Caco-2 (cell line): Measurements from ENCODE around the gene MILR1. TPM values are rescaled to one million over a fixed set of nuclear protein-coding genes. Genes with fewer than 3 reads are reported as not detected.

Experiments used
- BruUV-seq: library from RNA; stranded (reverse); fragments of 400-500 nt; replicated peaks from 2 replicates; lab custom pipeline; 2021; lab: Mats Ljungman, UMichigan
- CTCF ChIA-PET: fragments of 300-600 bp; sonication (Branson Sonifier 250); formaldehyde crosslinking; loops from one replicate; lab custom pipeline; 2022; ENCODE audit warnings: antibody characterized with exemption; lab: Charles Lee
- POLR2A ChIA-PET: fragments of 300-600 bp; sonication (Branson Sonifier 250); formaldehyde crosslinking; loops from one replicate; lab custom pipeline; 2022; ENCODE audit warnings: antibody characterized with exemption; lab: Charles Lee
- DNase-seq, 2 experiments: peaks; one replicate each; pipeline versions ENCODE4 v3.0.0 to v3.0.0-alpha.2; 2020 to 2022
- H3K27me3 ChIP-seq: replicated peaks from 2 replicates; pipeline ENCODE4 v1.6.0; 2011; ENCODE audit warnings: low read length; ENCODE audit not compliant: control insufficient read depth, insufficient read depth
- H3K36me3 ChIP-seq: 2 replicates; pipeline ENCODE4 v1.5.1; 2011; ENCODE audit warnings: low read length; ENCODE audit not compliant: control insufficient read depth, insufficient read depth
- H3K4me1 ChIP-seq: fragments of 250-450 bp; sonication (Bioruptor Pico); 2 replicates; pipeline ENCODE4 v1.5.1; 2020; ENCODE audit warnings: mild to moderate bottlenecking
- H3K4me3 ChIP-seq: 2 replicates; pipeline ENCODE4 v1.5.1; 2011; ENCODE audit warnings: low read depth, mild to moderate bottlenecking, control low read depth, low read length
- H3K9me3 ChIP-seq: fragments of 250-450 bp; sonication (Bioruptor Pico); 2 replicates; pipeline ENCODE4 v1.5.1; 2020; ENCODE audit warnings: mild to moderate bottlenecking, moderate library complexity
- H3K27ac Mint-ChIP-seq: one replicate; pipeline ENCODE4 v1.8.0; 2022; ENCODE audit warnings: mixed read lengths; ENCODE audit not compliant: unreplicated experiment
- H3K27me3 Mint-ChIP-seq: one replicate; pipeline ENCODE4 v1.8.0; 2022; ENCODE audit warnings: mixed read lengths; ENCODE audit not compliant: insufficient read depth, unreplicated experiment
- H3K36me3 Mint-ChIP-seq: one replicate; pipeline ENCODE4 v1.8.0; 2022; ENCODE audit warnings: mild to moderate bottlenecking, mixed read lengths; ENCODE audit not compliant: insufficient read depth, unreplicated experiment
- H3K4me1 Mint-ChIP-seq: one replicate; pipeline ENCODE4 v1.8.0; 2022; ENCODE audit warnings: low read depth, mixed read lengths; ENCODE audit not compliant: unreplicated experiment
- H3K4me3 Mint-ChIP-seq: one replicate; pipeline ENCODE4 v1.8.0; 2022; ENCODE audit warnings: mild to moderate bottlenecking, moderate library complexity, mixed read lengths; ENCODE audit not compliant: unreplicated experiment
- H3K9me3 Mint-ChIP-seq: one replicate; pipeline ENCODE4 v1.8.0; 2022; ENCODE audit warnings: mixed read lengths; ENCODE audit not compliant: unreplicated experiment
- CTCF ChIP-seq, 2 experiments: fragments of 200-600 bp in 1 of 2; IDR thresholded peaks; 1 replicate in 1 of 2; 2 replicates in 1 of 2; pipeline versions ENCODE4 v1.5.1 to v1.8.0; 2011 to 2022; ENCODE audit warnings: antibody characterized with exemption in 1 of 2, control low read depth in 1 of 2, inconsistent platforms in 1 of 2, low read depth in 1 of 2, low read length in 1 of 2, mild to moderate bottlenecking in 1 of 2, moderate library complexity in 1 of 2; ENCODE audit not compliant: insufficient read depth in 1 of 2, severe bottlenecking in 1 of 2, unreplicated experiment in 1 of 2
- intact Hi-C: fragments of 100-400 bp; cut with micrococcal nuclease; formaldehyde crosslinking; loops from one replicate; pipeline ENCODE4 v1.10.0; 2022; ENCODE audit not compliant: unreplicated experiment
- total RNA-seq: library from RNA; stranded (reverse); gene quantifications from 2 replicates; pipeline ENCODE4 v1.2.3, GENCODE V29; 2022

MILR1 gene
- total RNA-seq, 1 experiment from 2014 or later, result not detected

DNA sequence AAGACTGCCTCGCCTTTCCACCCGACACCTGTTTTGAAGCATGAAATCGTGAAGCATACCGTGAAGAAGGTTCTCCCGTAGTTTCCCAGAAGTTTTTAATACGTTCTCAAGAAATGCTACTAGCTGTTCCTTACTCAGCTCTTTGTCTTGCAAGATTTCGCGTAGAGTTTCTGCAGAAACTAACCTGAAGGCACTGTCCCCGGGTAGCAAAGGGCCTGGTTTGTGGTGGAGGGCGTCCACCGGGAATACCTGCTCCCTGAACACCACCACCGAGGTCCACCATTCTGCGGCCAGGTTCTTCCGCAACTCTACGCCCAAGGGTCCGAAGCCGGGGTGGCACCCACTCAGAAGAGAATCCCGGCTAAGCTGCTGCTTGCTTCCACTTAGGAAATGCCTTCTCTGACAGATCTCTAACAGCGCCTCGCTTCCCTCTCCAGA is 47.5 kb downstream of the MILR1 start:
- Histone ChIP-seq H3K9me3 (no peaks in the 10 kb centered on the region), H3K4me3 (peak overlapping the region; percentile 55), H3K4me1 (peaks cover 26% of the 10 kb centered on the region), H3K27me3 (no peaks in the 10 kb centered on the region), H3K36me3 (peaks cover 10% of the 10 kb centered on the region)
- H3K27ac Mint-ChIP-seq, result peak overlapping the region; percentile 92
- TF ChIP-seq CTCF (IDR thresholded peaks at IDR 0.05; ENCODE audit: insufficient read depth in 1 of 2, low read depth in 1 of 2, low read length in 1 of 2, severe bottlenecking in 1 of 2, unreplicated experiment in 1 of 2), result no peak
- H3K4me3 Mint-ChIP-seq, result peak overlapping the region; percentile 96
- POLR2A ChIA-PET, result interaction anchor here (0.5 to 3.0 kb wide), 6 partner anchors 10 to 351 kb away, joined by 3 to 79 read pairs (median 4); partner anchors contain the start of genes CEP95 and DDX5
- DNase-seq, result no peak
- H3K9me3 Mint-ChIP-seq, result no peaks in the 10 kb centered on the region
- peaks cover 90% of the 10 kb centered on the region for H3K36me3 Mint-ChIP-seq
- no peaks in the 10 kb centered on the region for H3K27me3 Mint-ChIP-seq
- CTCF ChIA-PET, result interaction anchor here (1.0 to 1.7 kb wide), 4 partner anchors 10 to 153 kb away, joined by 3 to 10 read pairs (median 6); partner anchors contain the start of genes CEP95 and DDX5
- H3K4me1 Mint-ChIP-seq, result peaks cover 45% of the 10 kb centered on the region
- no TSS peak for BruUV-seq
- intact Hi-C loops, result loop anchor here (2.0 to 5.0 kb wide), 2 partner anchors 76 to 189 kb away; no protein-coding TSS in a partner anchor

DNA sequence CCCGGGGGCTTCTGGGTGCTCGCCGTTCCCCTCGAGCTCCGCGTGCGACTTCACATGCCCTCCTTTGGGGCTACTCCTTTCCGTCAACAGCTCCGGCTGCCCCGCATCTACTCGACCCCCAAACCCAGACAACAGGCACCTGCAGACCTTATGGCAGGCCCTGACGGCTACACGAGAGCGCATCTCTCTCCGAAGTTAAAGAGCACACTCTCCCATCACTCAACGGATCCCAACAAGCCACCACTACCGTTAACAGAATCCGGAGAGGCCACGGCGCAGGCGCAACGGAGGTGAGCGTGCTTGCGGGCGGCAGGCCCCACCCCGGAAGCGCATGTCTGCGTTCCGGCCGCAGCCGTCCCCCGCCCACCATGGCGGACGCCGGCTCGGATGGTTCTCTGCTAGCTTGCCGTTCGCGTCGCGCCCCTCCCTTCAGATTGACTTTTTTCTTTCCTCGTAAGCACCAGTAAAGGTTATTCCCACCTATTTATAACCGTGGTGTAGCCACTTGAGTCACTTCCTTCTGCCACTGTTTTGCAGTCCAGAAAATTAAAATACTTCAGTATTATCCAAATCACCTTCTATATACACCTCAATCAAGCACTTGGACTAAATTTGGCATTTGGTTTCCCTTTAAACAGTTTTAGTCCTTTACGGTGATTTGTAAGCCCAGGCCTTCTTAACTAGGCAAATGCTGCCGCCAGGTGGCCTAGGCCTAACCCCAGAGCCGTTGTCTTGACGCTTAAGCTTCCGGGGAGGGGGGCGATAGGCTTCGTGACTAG is 48.1 kb downstream of the MILR1 start, which contains the start of gene POLG2:
Gene POLG2, minus strand, starts transcription at position 269 of the 779 bp plus-strand sequence. Its CDS starts 86 bp downstream, at position 183.
- no peaks in the 10 kb centered on the region for H3K9me3 ChIP-seq
- peaks cover 26% of the 10 kb centered on the region for H3K4me1 ChIP-seq
- H3K4me1 Mint-ChIP-seq, result peaks cover 51% of the 10 kb centered on the region
- ChIA-PET CTCF (interaction anchor here (0.6 to 1.7 kb wide), 5 partner anchors 9 to 152 kb away, joined by 3 to 10 read pairs (median 3); partner anchors contain the start of genes CEP95 and DDX5), POLR2A (interaction anchor here (0.5 to 3.0 kb wide), 8 partner anchors 9 to 352 kb away, joined by 3 to 79 read pairs (median 4); partner anchors contain the start of genes CEP95 and DDX5)
- H3K4me3 ChIP-seq, result peak within 1 kb of the TSS; percentile 55
- intact Hi-C loops, result loop anchor here (1.0 to 5.0 kb wide), 4 partner anchors 9 to 190 kb away; partner anchors contain the start of genes CEP95 and DDX5
- no peaks in the 10 kb centered on the region for H3K27me3 Mint-ChIP-seq
- H3K27me3 ChIP-seq, result no peaks in the 10 kb centered on the region
- peak; percentile 94 to 96 for DNase-seq
- TF ChIP-seq CTCF (IDR thresholded peaks at IDR 0.05; ENCODE audit: insufficient read depth in 1 of 2, low read depth in 1 of 2, low read length in 1 of 2, severe bottlenecking in 1 of 2, unreplicated experiment in 1 of 2), result peak; percentile 70 to 71
- peak within 1 kb of the TSS; percentile 92 for H3K27ac Mint-ChIP-seq
- peaks cover 7% of the 10 kb centered on the region for H3K36me3 ChIP-seq
- H3K36me3 Mint-ChIP-seq, result peaks cover 90% of the 10 kb centered on the region
- TSS peak; percentile 99 for BruUV-seq
- peak within 1 kb of the TSS; percentile 96 for H3K4me3 Mint-ChIP-seq
- no peaks in the 10 kb centered on the region for H3K9me3 Mint-ChIP-seq

DNA sequence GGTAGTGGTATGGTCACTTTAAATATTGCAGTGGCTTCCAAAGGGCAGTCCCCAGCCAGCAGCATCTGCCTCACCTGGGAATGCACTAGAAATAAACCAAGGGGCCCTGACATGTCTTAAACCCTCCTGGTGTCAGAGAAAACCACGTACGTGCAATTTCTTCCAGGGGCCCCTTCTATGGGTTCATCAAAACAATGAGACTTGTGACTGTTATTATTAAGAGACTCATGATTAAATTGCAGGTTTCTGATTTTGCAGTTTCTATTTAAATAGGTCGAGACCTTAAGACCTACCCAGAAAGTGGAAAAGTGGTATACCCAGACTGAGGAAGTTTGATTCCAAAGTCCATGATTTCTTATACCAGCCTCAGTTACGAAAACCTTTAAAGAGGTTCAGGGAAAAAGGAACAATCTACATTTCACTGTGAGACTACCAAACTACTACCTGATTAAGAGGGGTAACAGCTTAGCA is 48.7 kb downstream of the MILR1 start:
- intact Hi-C loops, result loop anchor here (1.0 to 5.0 kb wide), 4 partner anchors 9 to 190 kb away; partner anchors contain the start of genes CEP95 and DDX5
- peaks cover 58% of the 10 kb centered on the region for H3K4me1 Mint-ChIP-seq
- H3K4me3 Mint-ChIP-seq, result peak overlapping the region; percentile 96
- no peaks in the 10 kb centered on the region for H3K27me3 ChIP-seq
- DNase-seq, result no peak
- ChIA-PET POLR2A (interaction anchor here (0.6 to 3.0 kb wide), 3 partner anchors 8 to 215 kb away, joined by 3 to 79 read pairs (median 3); partner anchors contain the start of genes CEP95 and DDX5), CTCF (interaction anchor here (0.6 to 1.7 kb wide), 4 partner anchors 9 to 98 kb away, joined by 3 to 10 read pairs (median 6); partner anchors contain the start of genes CEP95 and DDX5)
- H3K27ac Mint-ChIP-seq, result peak overlapping the region; percentile 92
- peaks cover 90% of the 10 kb centered on the region for H3K36me3 Mint-ChIP-seq
- peak overlapping the region; percentile 55 for H3K4me3 ChIP-seq
- BruUV-seq, result no TSS peak
- peaks cover 7% of the 10 kb centered on the region for H3K36me3 ChIP-seq
- peaks cover 26% of the 10 kb centered on the region for H3K4me1 ChIP-seq
- no peaks in the 10 kb centered on the region for H3K9me3 ChIP-seq
- H3K9me3 Mint-ChIP-seq, result no peaks in the 10 kb centered on the region
- TF ChIP-seq CTCF (IDR thresholded peaks at IDR 0.05; ENCODE audit: insufficient read depth in 1 of 2, low read depth in 1 of 2, low read length in 1 of 2, severe bottlenecking in 1 of 2, unreplicated experiment in 1 of 2), result peak in 1 of 2 experiments; percentile 8
- no peaks in the 10 kb centered on the region for H3K27me3 Mint-ChIP-seq
